Central memory CD8-positive, alpha-beta T cell (primary cell): ENCODE results near the gene MEX3D.

Experiments used
- ATAC-seq: fragments of 150-1000 bp; cut with Tn5 transposase; replicated peaks from 2 replicates; pipeline ENCODE4 v1.10.0; 2022; ENCODE audit warnings: mild to moderate bottlenecking, moderate FRiP score, moderate number of reproducible peaks; ENCODE audit not compliant: poor library complexity, severe bottlenecking; ENCODE audit errors: extremely low read depth
- DNase-seq, 2 donors: peaks; one replicate each; pipeline ENCODE4 v3.0.0; 2021; ENCODE audit warnings: low spot score in 2 of 2
- H3K27ac Mint-ChIP-seq: one replicate; pipeline ENCODE4 v1.8.0; 2022; ENCODE audit warnings: low read depth, mild to moderate bottlenecking, moderate library complexity, mixed read lengths
- H3K27me3 Mint-ChIP-seq: one replicate; pipeline ENCODE4 v1.8.0; 2022; ENCODE audit warnings: mixed read lengths
- H3K36me3 Mint-ChIP-seq: one replicate; pipeline ENCODE4 v1.8.0; 2022; ENCODE audit warnings: mild to moderate bottlenecking, moderate library complexity, mixed read lengths; ENCODE audit not compliant: insufficient read depth
- H3K4me1 Mint-ChIP-seq: one replicate; pipeline ENCODE4 v1.8.0; 2022; ENCODE audit warnings: mixed read lengths
- H3K4me3 Mint-ChIP-seq: one replicate; pipeline ENCODE4 v1.8.0; 2022; ENCODE audit warnings: mild to moderate bottlenecking, moderate library complexity, mixed read lengths
- H3K9me3 Mint-ChIP-seq: one replicate; pipeline ENCODE4 v1.8.0; 2022; ENCODE audit warnings: mixed read lengths

Gene MEX3D

GRCh38 chr19:1575323-1576241, 7.5 kb upstream of the MEX3D start:
- peaks cover 1% of the 10 kb centered on the region for H3K4me1 Mint-ChIP-seq
- H3K27me3 Mint-ChIP-seq = peaks cover 3% of the 10 kb centered on the region
- DNase-seq = no peak
- H3K27ac Mint-ChIP-seq = peak overlapping the region; percentile 24
- H3K36me3 Mint-ChIP-seq = peaks cover 5% of the 10 kb centered on the region
- H3K4me3 Mint-ChIP-seq = no peak overlapping the region
- no peak for ATAC-seq
- no peaks in the 10 kb centered on the region for H3K9me3 Mint-ChIP-seq

DNA sequence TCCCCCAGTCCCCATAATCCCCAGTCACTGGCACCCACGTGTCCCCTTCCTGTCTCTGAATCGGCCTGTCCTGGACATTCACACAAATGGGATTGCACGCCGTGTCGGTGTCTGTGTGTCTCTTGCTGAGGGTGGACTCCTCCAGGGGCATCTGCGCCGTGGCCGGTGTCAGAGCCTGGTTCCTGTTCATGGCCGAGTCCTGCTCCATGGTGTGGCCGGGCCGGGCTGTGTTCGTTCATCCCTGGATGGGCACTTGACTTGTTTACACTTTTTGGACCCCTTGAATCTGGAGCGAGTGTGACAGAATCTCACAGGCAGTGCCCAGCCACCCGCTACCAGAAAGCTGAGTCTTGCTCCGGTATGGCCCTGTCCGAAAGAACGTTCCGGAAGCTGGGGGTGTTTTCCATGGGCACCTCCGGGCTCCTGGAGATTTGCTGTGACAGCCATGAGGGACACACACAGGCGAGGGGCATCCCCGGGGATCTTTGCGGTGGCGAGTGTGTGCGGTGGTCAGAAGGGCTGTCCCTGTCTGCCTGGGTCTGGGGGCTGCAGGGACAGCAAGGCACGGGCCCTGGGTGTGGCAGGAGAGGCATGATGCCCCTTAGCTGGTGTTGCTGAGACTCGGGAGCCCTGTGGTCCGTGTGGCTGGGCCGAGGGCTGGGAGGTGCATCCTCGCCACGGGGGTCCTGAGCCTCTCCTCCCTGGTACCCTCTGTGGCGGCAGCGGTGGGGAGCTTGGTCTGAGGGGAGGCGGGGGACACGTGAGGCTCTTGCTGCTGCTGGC, 6.4 kb upstream of the MEX3D start:
- no peak for DNase-seq
- Mint-ChIP-seq H3K36me3 (peaks cover 10% of the 10 kb centered on the region), H3K27me3 (peaks cover 14% of the 10 kb centered on the region), H3K4me3 (no peak overlapping the region), H3K4me1 (peaks cover 11% of the 10 kb centered on the region), H3K9me3 (no peaks in the 10 kb centered on the region), H3K27ac (no peak overlapping the region)
- ATAC-seq = no peak

DNA sequence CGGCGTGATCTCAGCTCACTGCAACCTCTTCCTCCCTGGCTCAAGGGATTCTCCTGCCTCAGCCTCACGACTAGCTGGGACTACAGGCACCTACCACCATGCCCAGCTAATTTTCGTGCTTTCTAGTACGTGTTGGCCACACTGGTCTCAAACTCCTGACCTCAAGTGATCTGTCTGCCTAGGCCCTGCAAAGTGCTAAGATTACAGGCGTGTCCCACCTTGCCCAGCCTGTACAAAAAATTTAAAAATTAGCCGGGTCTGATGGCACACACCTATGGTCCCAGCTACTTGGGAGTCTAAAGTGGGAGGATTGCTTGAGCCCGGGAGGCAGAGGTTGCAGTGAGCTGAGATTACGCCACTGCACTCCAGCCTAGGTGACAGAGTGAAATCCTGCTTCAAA, 4.7 kb upstream of the MEX3D start:
- ATAC-seq = no peak
- Mint-ChIP-seq H3K4me3 (no peak overlapping the region), H3K4me1 (peaks cover 12% of the 10 kb centered on the region), H3K27me3 (peaks cover 16% of the 10 kb centered on the region), H3K9me3 (no peaks in the 10 kb centered on the region), H3K36me3 (peaks cover 9% of the 10 kb centered on the region), H3K27ac (no peak overlapping the region)
- DNase-seq = no peak

- no peak overlapping the region for H3K27ac Mint-ChIP-seq
These were observed 3.2 kb upstream of the MEX3D start for GRCh38 chr19:1571358-1571757.

DNA sequence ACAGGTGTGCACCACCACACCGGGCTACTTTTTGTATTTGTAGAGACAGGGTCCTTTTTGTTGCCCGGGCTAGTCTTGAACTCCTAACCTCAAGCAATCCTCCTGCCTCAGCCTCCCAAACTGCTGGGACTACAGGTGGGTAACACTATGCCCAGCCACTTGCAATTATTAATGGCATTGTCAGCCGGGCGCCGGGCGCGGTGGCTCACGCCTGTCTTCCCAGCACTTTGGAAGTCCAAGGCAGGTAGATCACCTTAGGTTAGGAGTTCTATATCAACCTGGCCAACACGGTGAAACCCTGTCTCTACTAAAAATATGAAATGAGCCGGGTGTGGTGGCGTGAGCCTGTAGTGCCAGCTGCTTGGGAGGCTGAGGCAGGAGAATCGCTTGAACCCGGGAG, 2.7 kb upstream of the MEX3D start:
- Mint-ChIP-seq H3K9me3 (no peaks in the 10 kb centered on the region), H3K27me3 (peaks cover 16% of the 10 kb centered on the region), H3K36me3 (peaks cover 9% of the 10 kb centered on the region), H3K4me1 (peaks cover 12% of the 10 kb centered on the region), H3K27ac (no peak overlapping the region), H3K4me3 (peak overlapping the region; percentile 66)
- DNase-seq = no peak
- ATAC-seq = no peak

More at GRCh38 chr19:1571358-1571757, 3.2 kb upstream of the MEX3D start:
- H3K4me3 Mint-ChIP-seq = no peak overlapping the region
- peaks cover 16% of the 10 kb centered on the region for H3K27me3 Mint-ChIP-seq
- peaks cover 9% of the 10 kb centered on the region for H3K36me3 Mint-ChIP-seq
- DNase-seq (no peak), ATAC-seq (no peak)
- no peaks in the 10 kb centered on the region for H3K9me3 Mint-ChIP-seq
- peaks cover 12% of the 10 kb centered on the region for H3K4me1 Mint-ChIP-seq

GRCh38 chr19:1569997-1570396, 1.9 kb upstream of the MEX3D start:
- Mint-ChIP-seq H3K4me1 (peaks cover 12% of the 10 kb centered on the region), H3K27ac (peak overlapping the region; percentile 56), H3K4me3 (peak overlapping the region; percentile 66), H3K27me3 (peaks cover 16% of the 10 kb centered on the region), H3K9me3 (no peaks in the 10 kb centered on the region), H3K36me3 (peaks cover 9% of the 10 kb centered on the region)
- ATAC-seq (no peak), DNase-seq (no peak)

- Mint-ChIP-seq H3K27ac (no peak overlapping the region), H3K4me1 (peaks cover 12% of the 10 kb centered on the region)
- DNase-seq = no peak
These were observed 287 bp downstream of the MEX3D start for GRCh38 chr19:1567848-1568227.

GRCh38 chr19:1567116-1567847, 843 bp downstream of the MEX3D start:
- Mint-ChIP-seq H3K27ac (no peak overlapping the region), H3K4me3 (no peak overlapping the region), H3K4me1 (peaks cover 12% of the 10 kb centered on the region), H3K9me3 (no peaks in the 10 kb centered on the region), H3K27me3 (peaks cover 16% of the 10 kb centered on the region), H3K36me3 (peaks cover 9% of the 10 kb centered on the region)
- no peak for ATAC-seq
- DNase-seq = no peak

More at GRCh38 chr19:1567848-1568227, 287 bp downstream of the MEX3D start:
- H3K36me3 Mint-ChIP-seq = peaks cover 9% of the 10 kb centered on the region
- peak; percentile 29 for ATAC-seq
- no peaks in the 10 kb centered on the region for H3K9me3 Mint-ChIP-seq
- H3K27me3 Mint-ChIP-seq = peaks cover 16% of the 10 kb centered on the region
- H3K4me3 Mint-ChIP-seq = no peak overlapping the region

DNA sequence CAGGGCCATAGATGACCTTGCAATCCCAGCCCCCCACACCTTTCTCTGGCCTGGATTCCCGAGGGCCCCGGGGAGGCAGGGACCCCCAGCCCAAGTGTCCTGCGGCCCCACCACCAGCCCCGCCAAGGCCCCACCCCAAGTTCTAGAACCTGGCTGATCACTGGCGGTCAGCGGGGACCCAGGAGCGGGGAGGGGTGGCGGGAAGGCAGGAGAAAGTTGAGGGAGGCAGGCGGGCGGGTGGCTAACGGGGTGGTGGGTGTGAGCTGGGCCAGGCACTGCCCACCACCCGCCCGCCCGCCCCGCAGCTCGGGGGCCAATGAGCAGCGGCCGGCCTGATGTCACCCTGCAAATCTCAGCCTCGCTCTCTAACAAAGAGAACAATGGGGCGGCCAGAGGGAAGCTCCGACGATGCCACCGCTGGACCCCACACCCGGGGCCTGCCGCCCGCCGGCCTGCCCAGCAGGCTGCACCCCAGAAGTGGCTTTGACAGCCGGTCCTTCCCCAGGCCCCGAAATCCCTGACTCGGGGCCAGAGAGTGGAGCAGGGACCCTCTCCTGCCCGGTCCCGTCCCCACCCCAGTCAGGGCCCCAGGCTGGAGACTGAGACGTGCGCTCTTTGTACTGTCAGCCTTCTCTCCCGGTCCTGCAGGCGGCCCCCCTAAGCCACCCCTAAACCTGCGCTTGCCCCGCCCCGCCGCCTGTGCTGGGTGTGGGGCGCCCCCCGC, 1.6 kb downstream of the MEX3D start:
- Mint-ChIP-seq H3K36me3 (peaks cover 9% of the 10 kb centered on the region), H3K4me3 (peak overlapping the region; percentile 31)
- ATAC-seq = no peak

GRCh38 chr19:1563251-1563650, 4.9 kb downstream of the MEX3D start:
- ATAC-seq (no peak), DNase-seq (no peak)
- Mint-ChIP-seq H3K4me3 (no peak overlapping the region), H3K27ac (no peak overlapping the region), H3K27me3 (no peaks in the 10 kb centered on the region), H3K9me3 (no peaks in the 10 kb centered on the region), H3K4me1 (no peaks in the 10 kb centered on the region), H3K36me3 (no peaks in the 10 kb centered on the region)

More for the DNA sequence above, 1.6 kb downstream of the MEX3D start:
- Mint-ChIP-seq H3K27me3 (peaks cover 16% of the 10 kb centered on the region), H3K4me1 (peaks cover 12% of the 10 kb centered on the region), H3K9me3 (no peaks in the 10 kb centered on the region), H3K27ac (no peak overlapping the region)
- no peak for DNase-seq

- H3K27ac Mint-ChIP-seq = no peak overlapping the region
- no peaks in the 10 kb centered on the region for H3K36me3 Mint-ChIP-seq
- H3K9me3 Mint-ChIP-seq = no peaks in the 10 kb centered on the region
- H3K27me3 Mint-ChIP-seq = no peaks in the 10 kb centered on the region
- H3K4me1 Mint-ChIP-seq = no peaks in the 10 kb centered on the region
- no peak for ATAC-seq
- no peak overlapping the region for H3K4me3 Mint-ChIP-seq
- no peak for DNase-seq
These were observed 6.8 kb downstream of the MEX3D start for GRCh38 chr19:1561236-1561842.
